Stimulated activated CD8-positive, alpha-beta memory T cell treated with anti-CD3 and anti-CD28 coated beads, Interleukin-15, amount 100 ng/mL, for 24 hours (primary cell): Measurements from ENCODE around the gene RSBN1L.

Experiments
- DNase-seq: peaks from one replicate; pipeline ENCODE4 v3.0.0-alpha.2; 2020; ENCODE audit warnings: low read depth

Gene RSBN1L

GRCh38 chr7:77731716-77732115 lies 35.5 kb downstream of the RSBN1L start:
- no peak for DNase-seq

- DNase-seq, result no peak
Observed at GRCh38 chr7:77734659-77735421, 38.6 kb downstream of the RSBN1L start.

- no peak for DNase-seq
Observed at GRCh38 chr7:77735457-77735856, 39.2 kb downstream of the RSBN1L start.

GRCh38 chr7:77736991-77737390 lies 40.7 kb downstream of the RSBN1L start:
- no peak for DNase-seq

GRCh38 chr7:77738382-77738781 lies 42.1 kb downstream of the RSBN1L start:
- no peak for DNase-seq

GRCh38 chr7:77738871-77739270 lies 42.6 kb downstream of the RSBN1L start:
- no peak for DNase-seq

- no peak for DNase-seq
Observed at GRCh38 chr7:77740257-77740656, 44.0 kb downstream of the RSBN1L start.

GRCh38 chr7:77743518-77743917 lies 47.3 kb downstream of the RSBN1L start:
- no peak for DNase-seq

GRCh38 chr7:77745746-77746145 lies 49.5 kb downstream of the RSBN1L start:
- no peak for DNase-seq

- no peak for DNase-seq
Observed at GRCh38 chr7:77746164-77746823, 50.0 kb downstream of the RSBN1L start.

GRCh38 chr7:77746824-77747165 lies 50.5 kb downstream of the RSBN1L start:
- no peak for DNase-seq

GRCh38 chr7:77747178-77747577 lies 50.9 kb downstream of the RSBN1L start:
- DNase-seq, result no peak

- DNase-seq, result no peak
Observed at GRCh38 chr7:77747718-77748117, 51.5 kb downstream of the RSBN1L start.

- no peak for DNase-seq
Observed at GRCh38 chr7:77752016-77752415, 55.8 kb downstream of the RSBN1L start.

- no peak for DNase-seq
Observed at GRCh38 chr7:77753173-77753572, 56.9 kb downstream of the RSBN1L start.

- no peak for DNase-seq
Observed at GRCh38 chr7:77757589-77757988, 61.3 kb downstream of the RSBN1L start.

- DNase-seq, result peak; percentile 17
Observed at GRCh38 chr7:77759294-77759889, 63.1 kb downstream of the RSBN1L start.

- no peak for DNase-seq
Observed at GRCh38 chr7:77760809-77761453, 64.7 kb downstream of the RSBN1L start.

GRCh38 chr7:77765481-77765880 lies 69.2 kb downstream of the RSBN1L start:
- no peak for DNase-seq

- DNase-seq, result no peak
Observed at GRCh38 chr7:77765906-77766800, 69.9 kb downstream of the RSBN1L start.

- DNase-seq, result no peak
Observed at GRCh38 chr7:77766801-77767605, 70.7 kb downstream of the RSBN1L start.
